GM23248 (cell line): Measurements from ENCODE around the gene MYO1H.

ENCODE experiments used
- EZH2 ChIP-seq: fragments of 200-600 bp; sonication (generic); IDR thresholded peaks from 2 replicates; pipeline ENCODE4 v1.6.1; 2018; ENCODE audit warnings: antibody characterized with exemption, mild to moderate bottlenecking; ENCODE audit not compliant: insufficient read depth, poor library complexity, severe bottlenecking
- EZH2phosphoT487 ChIP-seq: fragments of 200-600 bp; sonication (generic); IDR thresholded peaks from 2 replicates; pipeline ENCODE4 v1.6.1; 2018; ENCODE audit warnings: antibody characterized with exemption, moderate library complexity, mild to moderate bottlenecking, low read depth; ENCODE audit not compliant: insufficient read depth

GRCh38 chr12:109393437-109394345 is 46.0 kb downstream of the MYO1H start:
- TF ChIP-seq EZH2 (no peak), EZH2phosphoT487 (no peak)
